ENCODE measurements around the gene ZNF367.

DNA sequence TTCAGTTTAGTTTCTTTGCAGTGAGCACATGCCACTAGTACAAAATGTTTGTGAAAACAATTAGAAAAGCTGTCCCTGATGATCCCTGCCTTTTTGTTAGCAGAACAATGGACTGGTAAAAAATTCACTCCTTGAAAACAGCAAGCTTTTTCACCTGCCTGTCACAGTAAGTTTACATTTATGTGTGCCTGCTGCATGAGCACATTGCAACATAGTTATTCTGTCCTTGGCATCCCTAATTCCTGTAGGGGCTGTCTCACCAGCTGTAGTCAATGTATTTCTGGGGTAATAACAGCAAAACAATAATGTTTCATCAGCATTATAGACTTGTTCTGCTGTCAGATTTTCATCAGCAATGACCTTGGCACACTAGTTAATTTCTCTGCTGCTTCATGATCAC lies 11.6 kb upstream of the ZNF367 start:
- TF ChIP-seq GATA3 (IDR thresholded peaks at IDR 0.05; ENCODE audit: low read depth, low read length) (no peak), GATA2 (IDR thresholded peaks at IDR 0.05; ENCODE audit: low read depth, low read length) (no peak)
